H1 (cell line): ENCODE measurements around the gene HSD17B8. TPM values are rescaled to one million over a fixed set of nuclear protein-coding genes. Genes with fewer than 3 reads are reported as not detected.

Experiments used
- TCF12 ChIP-seq: IDR thresholded peaks from 2 replicates; pipeline ENCODE4 v1.6.1; 2011; ENCODE audit warnings: low read depth, mild to moderate bottlenecking, low read length
- polyA plus RNA-seq, 7 experiments: library from polyadenylated mRNA; depleted of rRNA in 3 of 7; stranded (reverse) in 5 of 7; unstranded in 2 of 7; fragments of >200 nt in 5 of 7; fragments of 200-250 nt in 2 of 7; gene quantifications; 1 replicate in 5 of 7; 2 replicates in 1 of 7; 4 replicates in 1 of 7; pipeline versions ENCODE4 v1.2.1 to v1.2.3, GENCODE V29; 2011 to 2013; ENCODE audit warnings: missing spikeins in 2 of 7, mixed read lengths in 2 of 7
- total RNA-seq: library from RNA; stranded (reverse); fragmentation: NEBNext Ultra II Directional; extraction: Animal tissue kit (Norgen Biotek cat#: 25700); gene quantifications from 2 replicates; pipeline ENCODE4 v1.2.1, GENCODE V29; 2021

Gene HSD17B8
- total and polyA plus RNA-seq, 2 of the 8 experiments (the other 6 are each of a cell fraction or from before 2014, with no cell fraction given): 3.3 to 17.1 TPM

DNA sequence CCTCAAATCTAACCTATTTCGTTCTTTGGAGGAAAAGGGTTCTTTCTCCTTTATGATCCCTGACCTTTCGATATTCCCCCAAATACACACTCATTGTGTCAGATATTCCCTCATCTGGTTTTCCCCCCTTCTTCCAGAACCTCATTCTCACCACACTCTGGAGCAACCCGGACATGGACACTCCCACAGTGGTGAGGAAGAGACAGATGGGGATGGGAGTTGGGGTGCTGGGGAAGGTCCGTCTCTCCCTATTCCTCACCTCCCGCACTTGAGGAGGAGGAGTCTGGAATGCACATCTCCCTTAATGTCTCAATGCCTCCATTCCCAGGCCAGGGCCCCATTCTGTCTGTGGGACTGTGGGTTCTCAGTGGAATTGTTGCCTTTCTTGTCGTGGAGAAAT, 2.5 kb upstream of the HSD17B8 start (continued):
- no peak for TF ChIP-seq TCF12
